Stomach (tissue), 9 donors: ENCODE measurements around the gene PPDPF. TPM values are rescaled to one million over a fixed set of nuclear protein-coding genes. Genes with fewer than 3 reads are reported as not detected.

Source experiments
- DNase-seq, 2 donors: peaks; one replicate each; pipeline versions ENCODE4 v3.0.0 to v3.0.0-alpha.2; 2013 to 2019
- H3K27ac ChIP-seq, 5 donors: fragments of 200-600 bp in 4 of 5; sonication (generic) in 4 of 5; one replicate each; pipeline ENCODE4 v1.5.1; 2013 to 2019; ENCODE audit warnings: mild to moderate bottlenecking in 1 of 5, moderate library complexity in 1 of 5
- H3K27me3 ChIP-seq, 3 donors: fragments of 200-600 bp; sonication (generic); one replicate each; pipeline ENCODE4 v1.5.1; 2017 to 2019; ENCODE audit warnings: mixed run types in 1 of 3
- H3K36me3 ChIP-seq, 4 donors: fragments of 200-600 bp; sonication (generic); 1 replicate in 3 of 4; 2 replicates in 1 of 4; pipeline ENCODE4 v1.5.1; 2016 to 2019
- H3K4me1 ChIP-seq, 4 donors: fragments of 200-600 bp; sonication (generic); one replicate each; pipeline ENCODE4 v1.5.1; 2016 to 2019
- H3K4me3 ChIP-seq, 4 donors: fragments of 200-600 bp; sonication (generic) in 3 of 4; one replicate each; pipeline ENCODE4 v1.5.1; 2016 to 2019; ENCODE audit warnings: mild to moderate bottlenecking in 1 of 4
- H3K9me3 ChIP-seq, 4 donors: fragments of 200-600 bp; sonication (generic); one replicate each; pipeline ENCODE4 v1.5.1; 2016 to 2019
- CTCF ChIP-seq, 7 experiments: fragments of 450-650 bp in 4 of 7; fragments of 200-600 bp in 3 of 7; sonication (generic) in 3 of 7; IDR thresholded peaks; one replicate each; pipeline ENCODE4 v1.5.1; 2016 to 2019; ENCODE audit warnings: antibody characterized with exemption in 7 of 7, control low read depth in 2 of 7, mild to moderate bottlenecking in 1 of 7
- EP300 ChIP-seq: sonication (generic); formaldehyde crosslinking; IDR thresholded peaks from one replicate; pipeline ENCODE4 v1.6.1; 2017; ENCODE audit warnings: antibody characterized with exemption
- POLR2A ChIP-seq, 4 donors: fragments of 450-650 bp; IDR thresholded peaks; one replicate each; pipeline ENCODE4 v1.6.1; 2016; ENCODE audit warnings: antibody characterized with exemption in 4 of 4, control low read depth in 2 of 4, mild to moderate bottlenecking in 1 of 4, moderate library complexity in 1 of 4
- POLR2AphosphoS5 ChIP-seq, 3 donors: sonication (generic); formaldehyde crosslinking; IDR thresholded peaks; one replicate each; pipeline ENCODE4 v1.6.1; 2016; ENCODE audit warnings: antibody characterized with exemption in 3 of 3
- WGBS, 5 donors: extraction: QIAGEN DNeasy Blood & Tissue Kit in 3 of 5; methylation state at CpG; one replicate each; pipeline versions ENCODE4 v1.1.5 to v1.1.7; 2013 to 2018; 5-methylcytosine and 5-hydroxymethylcytosine counted together
- intact Hi-C: fragments of 100-400 bp; cut with DNase I; formaldehyde crosslinking; loops from one replicate; pipeline ENCODE4 v1.15.1; 2023; ENCODE audit warnings: low total_unique reads
- polyA plus RNA-seq, 3 donors: library from polyadenylated mRNA; stranded (reverse); fragments of 200-250 nt; gene quantifications; one replicate each; pipeline ENCODE4 v1.2.3, GENCODE V29; 2013
- total RNA-seq, 5 donors: library from RNA; depleted of rRNA; stranded (reverse); fragments of >200 nt; gene quantifications; one replicate each; pipeline versions ENCODE4 v1.1.0 to v1.2.3, GENCODE V29; 2014 to 2016
- donor health status: healthy with polysubstance abuse.
- donor health status: Bipolar disorder and iron deficiency.
- donor health status: healthy.

PPDPF gene
- total and polyA plus RNA-seq, 8 donors: 1.8 to 756 (median 195) TPM

- intact Hi-C loops: no loop called here
- Histone ChIP-seq H3K36me3 (no peaks in the 10 kb centered on the region), H3K4me1 (peaks cover 18 to 28% (median 23%) of the 10 kb centered on the region in 4 donors), H3K27ac (no peak overlapping the region), H3K27me3 (peaks cover 8 to 87% (median 58%) of the 10 kb centered on the region in 3 donors), H3K9me3 (peaks cover 3 to 23% (median 20%) of the 10 kb centered on the region in 4 donors), H3K4me3 (no peak overlapping the region)
- 40 to 58% (median 50%) methylated on average over 5 to 15 of the region's 15 CpGs for WGBS, 5 donors
- TF ChIP-seq EP300 (no peak), POLR2A (IDR thresholded peaks at IDR 0.05) (no peak), POLR2AphosphoS5 (IDR thresholded peaks at IDR 0.05) (no peak), CTCF (IDR thresholded peaks at IDR 0.05) (no peak)
- DNase-seq: peak in 1 of 2 donors; percentile 75
These were observed 17.8 kb upstream of the PPDPF start for GRCh38 chr20:63502671-63503172.

- peaks cover 13 to 20% (median 15%) of the 10 kb centered on the region in 4 donors for H3K4me1 ChIP-seq
- intact Hi-C loops: no loop called here
- peaks cover 10 to 87% (median 50%) of the 10 kb centered on the region in 3 donors for H3K27me3 ChIP-seq
- WGBS, 5 donors: 26 to 44% (median 36%) methylated on average over 6 to 7 of the region's 7 CpGs
- no peaks in the 10 kb centered on the region for H3K36me3 ChIP-seq
- TF ChIP-seq POLR2AphosphoS5 (IDR thresholded peaks at IDR 0.05): no peak
- no peak for TF ChIP-seq CTCF (IDR thresholded peaks at IDR 0.05)
- H3K4me3 ChIP-seq: no peak overlapping the region
- H3K9me3 ChIP-seq: peaks cover 3 to 23% (median 20%) of the 10 kb centered on the region in 4 donors
- H3K27ac ChIP-seq: no peak overlapping the region
- DNase-seq: no peak
These were observed 17.0 kb upstream of the PPDPF start for GRCh38 chr20:63503524-63503923.

GRCh38 chr20:63504642-63505041, 15.9 kb upstream of the PPDPF start:
- WGBS, 5 donors: 84 to 92% (median 90%) methylated on average over 9 of the region's 9 CpGs
- peaks cover 3 to 23% (median 20%) of the 10 kb centered on the region in 4 donors for H3K9me3 ChIP-seq
- intact Hi-C loops: no loop called here
- H3K4me1 ChIP-seq: peaks cover 1 to 9% (median 4%) of the 10 kb centered on the region in 4 donors
- peaks cover 5 to 82% (median 46%) of the 10 kb centered on the region in 3 donors for H3K27me3 ChIP-seq
- no peak for TF ChIP-seq POLR2AphosphoS5 (IDR thresholded peaks at IDR 0.05)
- no peak for TF ChIP-seq CTCF (IDR thresholded peaks at IDR 0.05)
- no peak for TF ChIP-seq EP300
- no peak for TF ChIP-seq POLR2A (IDR thresholded peaks at IDR 0.05)
- no peak for DNase-seq
- no peak overlapping the region for H3K4me3 ChIP-seq
- no peak overlapping the region for H3K27ac ChIP-seq
- no peaks in the 10 kb centered on the region for H3K36me3 ChIP-seq

GRCh38 chr20:63505281-63505680, 15.3 kb upstream of the PPDPF start:
- DNase-seq: no peak
- WGBS, 5 donors: 72 to 91% (median 78%) methylated on average over 8 of the region's 8 CpGs
- intact Hi-C loops: no loop called here
- TF ChIP-seq POLR2A (IDR thresholded peaks at IDR 0.05) (no peak), CTCF (IDR thresholded peaks at IDR 0.05) (no peak), POLR2AphosphoS5 (IDR thresholded peaks at IDR 0.05) (no peak), EP300 (no peak)
- peaks cover 0 to 7% (median 3%) of the 10 kb centered on the region in 4 donors for H3K4me1 ChIP-seq
- no peaks in the 10 kb centered on the region for H3K36me3 ChIP-seq
- H3K9me3 ChIP-seq: peaks cover 3 to 23% (median 20%) of the 10 kb centered on the region in 4 donors
- no peak overlapping the region for H3K27ac ChIP-seq
- peaks cover 4 to 82% (median 40%) of the 10 kb centered on the region in 3 donors for H3K27me3 ChIP-seq
- H3K4me3 ChIP-seq: no peak overlapping the region
